ENCODE data around the gene MPZL1.

MPZL1 gene

DNA sequence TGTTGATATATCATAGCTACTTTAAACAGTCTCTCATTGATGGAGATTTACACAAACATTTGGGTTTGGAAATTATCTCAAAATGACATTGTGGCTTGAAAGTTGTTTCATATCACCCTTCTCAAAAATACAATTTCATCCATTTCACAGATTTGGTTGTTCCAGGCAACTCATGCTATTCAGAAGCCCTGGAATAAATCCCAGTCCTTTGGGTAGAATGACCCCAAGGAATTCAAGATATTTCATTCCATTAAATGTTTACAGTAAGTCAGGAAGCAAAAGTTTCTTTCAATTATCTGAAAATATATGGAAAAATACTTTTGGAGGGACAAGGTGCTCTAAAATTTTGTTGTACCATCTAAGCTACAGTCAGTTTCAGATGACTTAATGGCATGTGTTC lies 27.1 kb downstream of the MPZL1 start:
- no peaks in the 10 kb centered on the region for H3K27me3 ChIP-seq (replicated peaks; ENCODE audit: control insufficient read depth, insufficient read depth, low read length, poor library complexity, severe bottlenecking)
- H3K27ac ChIP-seq (ENCODE audit: insufficient read depth, low read length, poor library complexity, severe bottlenecking): no peak overlapping the region
- H3K36me3 ChIP-seq (ENCODE audit: control insufficient read depth, insufficient read depth, low read length): no peaks in the 10 kb centered on the region
- DNase-seq: no peak
- no peaks in the 10 kb centered on the region for H3K4me1 ChIP-seq (ENCODE audit: control insufficient read depth, insufficient read depth, low read length, poor library complexity, severe bottlenecking)
- no peak overlapping the region for H3K4me3 ChIP-seq (ENCODE audit: insufficient read depth, low read depth, low read length, poor library complexity, severe bottlenecking)
- H3K9me3 ChIP-seq (ENCODE audit: control insufficient read depth, low read length): no peaks in the 10 kb centered on the region

- Histone ChIP-seq H3K36me3 (ENCODE audit: control insufficient read depth, insufficient read depth, low read length) (no peaks in the 10 kb centered on the region), H3K27me3 (replicated peaks; ENCODE audit: control insufficient read depth, insufficient read depth, low read length, poor library complexity, severe bottlenecking) (no peaks in the 10 kb centered on the region), H3K27ac (ENCODE audit: insufficient read depth, low read length, poor library complexity, severe bottlenecking) (no peak overlapping the region), H3K4me1 (ENCODE audit: control insufficient read depth, insufficient read depth, low read length, poor library complexity, severe bottlenecking) (no peaks in the 10 kb centered on the region), H3K9me3 (ENCODE audit: control insufficient read depth, low read length) (no peaks in the 10 kb centered on the region), H3K4me3 (ENCODE audit: insufficient read depth, low read depth, low read length, poor library complexity, severe bottlenecking) (no peak overlapping the region)
- DNase-seq: no peak
Measured at GRCh38 chr1:167749741-167750140, 28.0 kb downstream of the MPZL1 start.

DNA sequence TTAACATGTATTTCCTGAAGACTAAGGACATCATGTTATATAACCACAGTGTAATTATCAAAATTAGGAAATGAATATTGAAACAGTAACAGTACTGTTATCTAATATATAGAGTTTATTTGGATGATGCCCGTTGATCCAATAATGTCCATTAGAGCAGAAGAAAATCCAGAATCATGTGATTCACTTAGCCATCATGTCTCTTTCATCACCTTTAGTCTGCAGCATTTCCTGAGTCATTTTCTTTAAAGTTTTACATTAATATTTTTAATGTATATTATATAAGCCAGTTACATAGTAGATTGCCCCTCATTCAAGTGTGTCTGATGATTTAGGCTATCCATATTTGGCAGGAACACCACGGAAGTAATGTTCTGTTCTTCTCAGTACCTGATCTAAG lies 28.9 kb downstream of the MPZL1 start:
- no peak for DNase-seq
- Histone ChIP-seq H3K36me3 (ENCODE audit: control insufficient read depth, insufficient read depth, low read length) (no peaks in the 10 kb centered on the region), H3K27me3 (replicated peaks; ENCODE audit: control insufficient read depth, insufficient read depth, low read length, poor library complexity, severe bottlenecking) (no peaks in the 10 kb centered on the region), H3K4me3 (ENCODE audit: insufficient read depth, low read depth, low read length, poor library complexity, severe bottlenecking) (no peak overlapping the region), H3K27ac (ENCODE audit: insufficient read depth, low read length, poor library complexity, severe bottlenecking) (no peak overlapping the region), H3K9me3 (ENCODE audit: control insufficient read depth, low read length) (no peaks in the 10 kb centered on the region), H3K4me1 (ENCODE audit: control insufficient read depth, insufficient read depth, low read length, poor library complexity, severe bottlenecking) (no peaks in the 10 kb centered on the region)

GRCh38 chr1:167751676-167752075 lies 29.9 kb downstream of the MPZL1 start:
- Histone ChIP-seq H3K27me3 (replicated peaks; ENCODE audit: control insufficient read depth, insufficient read depth, low read length, poor library complexity, severe bottlenecking) (no peaks in the 10 kb centered on the region), H3K27ac (ENCODE audit: insufficient read depth, low read length, poor library complexity, severe bottlenecking) (no peak overlapping the region), H3K36me3 (ENCODE audit: control insufficient read depth, insufficient read depth, low read length) (no peaks in the 10 kb centered on the region), H3K4me1 (ENCODE audit: control insufficient read depth, insufficient read depth, low read length, poor library complexity, severe bottlenecking) (no peaks in the 10 kb centered on the region), H3K4me3 (ENCODE audit: insufficient read depth, low read depth, low read length, poor library complexity, severe bottlenecking) (no peak overlapping the region), H3K9me3 (ENCODE audit: control insufficient read depth, low read length) (no peaks in the 10 kb centered on the region)
- DNase-seq: no peak

DNA sequence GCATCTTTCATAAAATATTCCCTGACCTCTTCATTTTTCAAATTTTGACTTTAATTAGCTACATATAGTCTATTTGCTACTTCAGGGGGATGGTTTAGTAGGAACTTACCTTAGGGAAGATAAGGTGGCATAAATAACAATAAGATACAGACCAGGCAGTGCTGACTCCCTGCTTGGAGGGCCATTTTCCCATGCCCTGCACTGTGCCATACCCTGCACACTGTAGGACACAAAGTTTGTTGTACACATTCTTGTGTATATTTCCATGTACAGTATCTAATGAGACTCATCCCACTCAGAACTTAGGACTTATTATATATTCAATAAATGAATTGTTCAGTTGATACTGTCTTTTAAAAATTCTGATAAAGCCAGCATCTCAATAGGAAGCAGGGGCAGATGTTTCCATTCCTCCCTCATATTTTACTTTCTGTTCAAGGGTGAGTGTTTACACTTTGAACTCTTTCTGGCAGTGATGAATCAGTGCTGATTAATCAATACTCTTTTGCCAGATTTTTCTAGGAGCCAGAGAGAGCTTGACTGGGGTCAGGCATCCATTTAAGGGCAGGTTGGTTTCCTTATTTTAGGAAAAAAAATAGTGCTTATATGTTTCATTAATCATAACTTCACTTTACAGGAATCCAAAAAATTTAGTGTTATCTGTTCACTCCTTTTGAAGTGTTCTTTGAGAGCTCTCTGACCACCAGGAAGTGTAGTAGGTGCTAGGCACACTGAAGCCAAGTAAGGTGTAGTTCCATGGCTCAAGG lies 30.6 kb downstream of the MPZL1 start:
- DNase-seq: no peak
- no peak overlapping the region for H3K4me3 ChIP-seq (ENCODE audit: insufficient read depth, low read depth, low read length, poor library complexity, severe bottlenecking)
- H3K4me1 ChIP-seq (ENCODE audit: control insufficient read depth, insufficient read depth, low read length, poor library complexity, severe bottlenecking): no peaks in the 10 kb centered on the region
- no peak overlapping the region for H3K27ac ChIP-seq (ENCODE audit: insufficient read depth, low read length, poor library complexity, severe bottlenecking)
- no peaks in the 10 kb centered on the region for H3K27me3 ChIP-seq (replicated peaks; ENCODE audit: control insufficient read depth, insufficient read depth, low read length, poor library complexity, severe bottlenecking)
- H3K9me3 ChIP-seq (ENCODE audit: control insufficient read depth, low read length): no peaks in the 10 kb centered on the region
- no peaks in the 10 kb centered on the region for H3K36me3 ChIP-seq (ENCODE audit: control insufficient read depth, insufficient read depth, low read length)

DNA sequence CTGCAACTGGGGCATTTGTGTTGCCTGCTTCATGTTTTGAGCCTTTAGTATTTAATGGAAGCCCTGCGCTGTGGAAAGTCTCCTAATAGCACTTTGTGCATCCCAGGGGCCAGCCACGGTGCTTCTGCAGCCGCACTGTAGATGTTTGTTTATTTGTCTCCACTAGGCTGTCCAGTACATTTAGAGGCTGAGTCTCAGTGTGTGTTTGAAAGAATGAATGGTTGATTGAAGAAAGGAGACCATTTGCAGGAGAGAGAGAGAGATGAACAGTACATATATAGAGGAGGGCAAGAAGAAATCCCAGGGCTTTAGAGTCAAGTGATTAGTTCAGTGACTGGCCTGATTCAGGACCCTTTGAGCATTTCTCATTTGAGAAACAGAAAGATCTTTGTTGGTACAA lies 33.9 kb downstream of the MPZL1 start:
- H3K9me3 ChIP-seq (ENCODE audit: control insufficient read depth, low read length): no peaks in the 10 kb centered on the region
- no peaks in the 10 kb centered on the region for H3K27me3 ChIP-seq (replicated peaks; ENCODE audit: control insufficient read depth, insufficient read depth, low read length, poor library complexity, severe bottlenecking)
- H3K4me3 ChIP-seq (ENCODE audit: insufficient read depth, low read depth, low read length, poor library complexity, severe bottlenecking): no peak overlapping the region
- H3K4me1 ChIP-seq (ENCODE audit: control insufficient read depth, insufficient read depth, low read length, poor library complexity, severe bottlenecking): no peaks in the 10 kb centered on the region
- H3K36me3 ChIP-seq (ENCODE audit: control insufficient read depth, insufficient read depth, low read length): no peaks in the 10 kb centered on the region
- no peak for DNase-seq
- no peak overlapping the region for H3K27ac ChIP-seq (ENCODE audit: insufficient read depth, low read length, poor library complexity, severe bottlenecking)

- Histone ChIP-seq H3K4me1 (ENCODE audit: control insufficient read depth, insufficient read depth, low read length, poor library complexity, severe bottlenecking) (no peaks in the 10 kb centered on the region), H3K9me3 (ENCODE audit: control insufficient read depth, low read length) (no peaks in the 10 kb centered on the region), H3K4me3 (ENCODE audit: insufficient read depth, low read depth, low read length, poor library complexity, severe bottlenecking) (no peak overlapping the region), H3K27me3 (replicated peaks; ENCODE audit: control insufficient read depth, insufficient read depth, low read length, poor library complexity, severe bottlenecking) (no peaks in the 10 kb centered on the region), H3K36me3 (ENCODE audit: control insufficient read depth, insufficient read depth, low read length) (no peaks in the 10 kb centered on the region), H3K27ac (ENCODE audit: insufficient read depth, low read length, poor library complexity, severe bottlenecking) (no peak overlapping the region)
- DNase-seq: no peak
Measured at GRCh38 chr1:167756730-167757405, 35.1 kb downstream of the MPZL1 start.

GRCh38 chr1:167757433-167758309 lies 35.9 kb downstream of the MPZL1 start:
- Histone ChIP-seq H3K9me3 (ENCODE audit: control insufficient read depth, low read length) (no peaks in the 10 kb centered on the region), H3K4me3 (ENCODE audit: insufficient read depth, low read depth, low read length, poor library complexity, severe bottlenecking) (no peak overlapping the region), H3K36me3 (ENCODE audit: control insufficient read depth, insufficient read depth, low read length) (no peaks in the 10 kb centered on the region), H3K4me1 (ENCODE audit: control insufficient read depth, insufficient read depth, low read length, poor library complexity, severe bottlenecking) (no peaks in the 10 kb centered on the region), H3K27ac (ENCODE audit: insufficient read depth, low read length, poor library complexity, severe bottlenecking) (no peak overlapping the region), H3K27me3 (replicated peaks; ENCODE audit: control insufficient read depth, insufficient read depth, low read length, poor library complexity, severe bottlenecking) (no peaks in the 10 kb centered on the region)
- no peak for DNase-seq

DNA sequence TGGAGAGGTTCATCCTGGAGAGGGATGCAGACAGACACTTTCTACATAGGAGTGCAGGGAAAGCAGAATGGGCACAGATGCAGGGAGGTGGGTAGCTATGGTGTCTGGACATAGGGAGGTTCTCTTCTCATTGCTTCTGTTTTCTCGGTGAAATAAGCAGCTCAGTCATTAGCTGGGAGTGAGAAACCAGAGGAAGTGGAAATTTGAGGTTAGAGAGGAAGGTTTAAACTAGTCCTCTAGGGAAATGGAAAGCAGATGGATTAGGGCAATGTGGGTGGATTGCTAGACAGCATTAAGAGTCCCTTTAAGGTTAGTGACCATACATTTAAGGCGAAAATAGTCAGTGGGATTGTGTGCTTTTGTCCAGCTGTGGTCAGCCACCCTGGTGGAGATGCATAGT lies 39.6 kb downstream of the MPZL1 start:
- DNase-seq: no peak
- Histone ChIP-seq H3K27me3 (replicated peaks; ENCODE audit: control insufficient read depth, insufficient read depth, low read length, poor library complexity, severe bottlenecking) (no peaks in the 10 kb centered on the region), H3K4me3 (ENCODE audit: insufficient read depth, low read depth, low read length, poor library complexity, severe bottlenecking) (no peak overlapping the region), H3K4me1 (ENCODE audit: control insufficient read depth, insufficient read depth, low read length, poor library complexity, severe bottlenecking) (no peaks in the 10 kb centered on the region), H3K36me3 (ENCODE audit: control insufficient read depth, insufficient read depth, low read length) (no peaks in the 10 kb centered on the region), H3K27ac (ENCODE audit: insufficient read depth, low read length, poor library complexity, severe bottlenecking) (no peak overlapping the region), H3K9me3 (ENCODE audit: control insufficient read depth, low read length) (no peaks in the 10 kb centered on the region)
